ES-I3 (cell line): ENCODE measurements around the gene HS6ST3.

Experiments
- H3K36me3 ChIP-seq: 2 replicates; pipeline ENCODE4 v1.6.1; 2013; ENCODE audit warnings: mild to moderate bottlenecking, low read length, control low read depth, moderate library complexity; ENCODE audit not compliant: insufficient read depth
- H3K4me1 ChIP-seq: 2 replicates; pipeline ENCODE4 v1.6.1; 2013; ENCODE audit warnings: mild to moderate bottlenecking, control low read depth, low read length; ENCODE audit not compliant: insufficient read depth
- H3K9ac ChIP-seq: 2 replicates; pipeline ENCODE4 v1.6.1; 2013; ENCODE audit warnings: low read depth, mild to moderate bottlenecking, low read length, moderate library complexity
- H3K9me3 ChIP-seq: 2 replicates; pipeline ENCODE4 v1.6.1; 2013; ENCODE audit warnings: mild to moderate bottlenecking, low read length, moderate library complexity; ENCODE audit not compliant: control insufficient read depth, insufficient read depth

HS6ST3 gene

GRCh38 chr13:96690998-96691397, 601.1 kb downstream of the HS6ST3 start:
- no peaks in the 10 kb centered on the region for H3K4me1 ChIP-seq
- no peak overlapping the region for H3K9ac ChIP-seq
- no peaks in the 10 kb centered on the region for H3K9me3 ChIP-seq
- no peaks in the 10 kb centered on the region for H3K36me3 ChIP-seq

- Histone ChIP-seq H3K4me1 (no peaks in the 10 kb centered on the region), H3K36me3 (no peaks in the 10 kb centered on the region), H3K9ac (no peak overlapping the region), H3K9me3 (no peaks in the 10 kb centered on the region)
These were observed 606.5 kb downstream of the HS6ST3 start for GRCh38 chr13:96696389-96696900.

DNA sequence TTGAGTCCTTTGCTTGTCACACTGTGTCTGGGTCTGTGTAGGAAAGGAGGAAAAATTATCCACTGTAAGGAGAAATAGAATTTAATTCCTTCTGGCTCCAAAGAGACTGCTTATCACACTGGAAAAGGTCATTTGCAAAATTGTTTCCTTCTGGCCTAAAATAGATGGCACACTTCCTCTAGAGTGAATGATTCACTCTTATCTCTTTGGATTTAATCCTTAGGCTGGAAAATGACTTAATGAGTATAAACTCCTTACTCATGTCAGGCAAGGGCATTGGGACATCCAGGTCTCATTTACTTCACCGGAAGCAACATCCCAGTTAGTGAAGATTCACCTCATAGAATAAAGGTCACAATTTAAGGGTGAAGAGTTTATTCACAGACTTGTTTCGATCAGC, 610.8 kb downstream of the HS6ST3 start:
- no peaks in the 10 kb centered on the region for H3K4me1 ChIP-seq
- no peaks in the 10 kb centered on the region for H3K9me3 ChIP-seq
- H3K36me3 ChIP-seq, result no peaks in the 10 kb centered on the region
- H3K9ac ChIP-seq, result no peak overlapping the region

- no peaks in the 10 kb centered on the region; the same call in 1 of the 2 replicates for H3K4me1 ChIP-seq
- H3K9ac ChIP-seq, result no peak overlapping the region
- H3K36me3 ChIP-seq, result no peaks in the 10 kb centered on the region
These were observed 617.2 kb downstream of the HS6ST3 start for GRCh38 chr13:96707146-96707545.

GRCh38 chr13:96710166-96710862, 620.4 kb downstream of the HS6ST3 start:
- Histone ChIP-seq H3K9ac (no peak overlapping the region), H3K36me3 (no peaks in the 10 kb centered on the region), H3K9me3 (no peaks in the 10 kb centered on the region), H3K4me1 (no peaks in the 10 kb centered on the region; the same call in 1 of the 2 replicates)

More at GRCh38 chr13:96707146-96707545, 617.2 kb downstream of the HS6ST3 start:
- no peaks in the 10 kb centered on the region for H3K9me3 ChIP-seq

DNA sequence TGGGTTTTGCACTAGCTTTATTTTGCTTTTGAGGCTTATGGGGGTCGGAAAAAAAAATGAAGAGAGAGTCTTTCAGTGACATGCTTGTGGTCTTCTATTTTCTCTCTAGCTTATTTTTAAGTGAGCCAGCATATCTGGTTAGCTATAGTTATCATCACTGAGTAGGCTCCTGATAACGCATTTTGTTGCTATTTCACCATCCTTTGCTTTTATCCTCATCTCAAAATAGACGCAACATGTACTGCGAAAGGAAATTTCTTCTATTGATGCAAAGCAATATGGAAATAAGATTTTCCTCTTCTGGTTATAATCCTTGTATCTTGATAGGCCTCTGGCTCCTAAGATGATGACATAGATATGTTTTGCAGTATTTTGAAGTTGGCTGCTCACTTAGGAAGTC, 630.5 kb downstream of the HS6ST3 start:
- Histone ChIP-seq H3K9ac (no peak overlapping the region), H3K9me3 (no peaks in the 10 kb centered on the region), H3K36me3 (no peaks in the 10 kb centered on the region), H3K4me1 (no peaks in the 10 kb centered on the region)

DNA sequence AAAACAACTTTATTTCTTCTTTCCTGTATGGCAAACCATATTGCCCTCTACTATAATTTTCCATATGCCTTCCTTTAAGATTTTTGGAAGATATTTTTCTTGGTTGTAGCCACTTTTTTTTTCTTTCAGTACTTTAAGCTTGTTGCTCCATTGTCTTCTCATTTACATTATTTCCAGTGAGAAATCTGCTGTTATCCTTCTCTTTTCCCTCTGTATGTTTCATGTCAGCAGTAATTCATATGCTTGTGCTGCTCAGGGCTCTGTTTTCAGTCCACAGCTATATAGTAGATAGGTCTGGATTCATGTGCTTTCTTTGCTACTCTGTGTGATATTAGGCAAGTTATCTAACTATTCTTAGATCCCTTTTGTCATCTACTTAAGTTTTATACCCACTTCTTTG, 636.7 kb downstream of the HS6ST3 start:
- H3K36me3 ChIP-seq, result no peaks in the 10 kb centered on the region
- H3K9ac ChIP-seq, result no peak overlapping the region
- H3K4me1 ChIP-seq, result no peaks in the 10 kb centered on the region
- peaks cover 10% of the 10 kb centered on the region for H3K9me3 ChIP-seq

GRCh38 chr13:96728463-96728862, 638.6 kb downstream of the HS6ST3 start:
- H3K4me1 ChIP-seq, result no peaks in the 10 kb centered on the region
- H3K9me3 ChIP-seq, result peaks cover 10% of the 10 kb centered on the region
- no peak overlapping the region for H3K9ac ChIP-seq
- H3K36me3 ChIP-seq, result no peaks in the 10 kb centered on the region

DNA sequence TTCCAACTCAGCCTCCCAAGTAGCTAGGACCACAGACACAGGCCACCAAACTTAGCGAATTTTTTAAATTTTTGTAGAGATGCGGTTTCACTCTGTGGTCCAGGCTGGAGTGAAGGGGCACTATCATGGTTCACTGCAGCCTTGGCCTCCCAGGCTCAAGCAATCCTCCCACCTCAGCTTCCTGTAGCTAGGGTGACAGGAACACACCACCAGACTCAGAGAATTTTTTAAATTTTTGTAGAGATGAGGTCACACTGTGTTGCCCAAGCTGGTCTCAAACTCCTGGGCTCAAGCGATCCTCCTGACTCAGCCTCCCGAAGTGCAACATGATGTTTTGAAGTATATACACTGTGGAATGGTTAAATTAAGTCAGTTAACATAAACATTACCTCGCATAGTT, 640.8 kb downstream of the HS6ST3 start:
- Histone ChIP-seq H3K4me1 (no peaks in the 10 kb centered on the region), H3K9ac (no peak overlapping the region), H3K36me3 (no peaks in the 10 kb centered on the region), H3K9me3 (peaks cover 10% of the 10 kb centered on the region)

- Histone ChIP-seq H3K9ac (no peak overlapping the region), H3K9me3 (no peaks in the 10 kb centered on the region), H3K4me1 (no peaks in the 10 kb centered on the region), H3K36me3 (no peaks in the 10 kb centered on the region)
These were observed 644.6 kb downstream of the HS6ST3 start for GRCh38 chr13:96734499-96734898.

DNA sequence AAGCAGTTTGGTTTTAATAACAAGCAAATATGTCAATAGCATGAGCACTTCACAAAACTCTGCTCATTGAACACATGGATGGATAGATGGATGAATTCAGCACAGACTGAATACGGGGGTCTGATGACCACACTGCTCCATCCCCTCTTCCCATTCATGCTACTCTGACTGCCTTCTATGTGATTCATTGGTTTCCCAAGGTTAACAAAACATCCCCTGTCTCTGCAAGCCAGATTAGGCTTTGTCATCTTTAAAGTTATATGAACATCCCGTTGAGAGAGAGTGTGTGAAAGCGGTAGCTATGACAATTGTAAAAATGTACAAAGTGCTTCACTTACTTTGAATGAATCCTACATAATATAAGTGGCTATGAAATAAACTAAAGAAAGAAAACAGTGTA, 651.9 kb downstream of the HS6ST3 start:
- Histone ChIP-seq H3K36me3 (no peaks in the 10 kb centered on the region), H3K4me1 (no peaks in the 10 kb centered on the region), H3K9me3 (no peaks in the 10 kb centered on the region), H3K9ac (no peak overlapping the region)

- no peaks in the 10 kb centered on the region for H3K4me1 ChIP-seq
- no peak overlapping the region for H3K9ac ChIP-seq
- no peaks in the 10 kb centered on the region for H3K36me3 ChIP-seq
- no peaks in the 10 kb centered on the region for H3K9me3 ChIP-seq
These were observed 653.6 kb downstream of the HS6ST3 start for GRCh38 chr13:96743296-96744089.

DNA sequence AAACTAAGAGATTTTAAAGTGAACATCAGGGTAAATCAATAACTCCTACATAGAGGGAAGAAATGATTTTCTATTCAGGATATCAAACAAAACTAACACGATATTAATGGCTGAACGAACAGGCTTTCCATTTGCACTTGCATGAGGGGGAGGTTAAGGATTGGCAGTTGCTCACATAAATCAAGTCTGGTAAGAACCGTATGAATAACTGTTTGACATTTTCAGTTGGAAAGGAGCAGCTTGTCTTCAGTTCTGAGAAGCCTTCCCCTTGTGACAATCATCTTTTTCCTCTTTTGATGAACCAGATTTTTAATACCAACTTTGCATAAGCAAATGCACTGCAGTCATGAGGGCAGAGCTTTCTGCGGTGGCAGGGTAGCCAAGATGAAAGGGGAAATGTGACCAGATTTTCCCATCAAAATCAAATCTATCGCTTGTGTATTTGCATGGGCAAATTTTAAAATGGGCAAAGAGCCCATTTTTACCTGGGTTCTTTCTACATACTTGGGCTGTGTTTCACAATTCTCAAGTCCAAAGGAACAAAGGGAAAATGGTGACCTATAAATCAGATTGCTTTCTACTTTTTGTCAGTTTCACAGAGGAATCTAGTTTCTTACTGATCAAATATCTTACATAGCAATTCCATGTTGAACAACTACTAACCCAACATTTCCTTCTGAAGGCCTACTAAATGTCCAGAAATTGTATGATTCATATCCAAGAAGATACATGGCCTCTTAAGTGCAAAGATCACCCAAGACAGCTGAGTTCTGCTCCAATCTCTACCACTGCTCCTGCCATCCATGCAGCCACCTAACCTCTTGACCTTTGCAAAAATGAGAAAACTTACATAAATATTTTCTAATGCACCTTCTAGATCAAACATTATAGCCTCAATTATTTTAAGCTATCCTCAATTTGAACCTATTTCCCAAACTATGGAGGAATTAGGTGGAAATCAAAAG, 654.7 kb downstream of the HS6ST3 start:
- Histone ChIP-seq H3K9ac (no peak overlapping the region), H3K9me3 (no peaks in the 10 kb centered on the region), H3K4me1 (no peaks in the 10 kb centered on the region), H3K36me3 (no peaks in the 10 kb centered on the region)

- Histone ChIP-seq H3K4me1 (no peaks in the 10 kb centered on the region), H3K9me3 (no peaks in the 10 kb centered on the region), H3K36me3 (no peaks in the 10 kb centered on the region), H3K9ac (no peak overlapping the region)
These were observed 657.0 kb downstream of the HS6ST3 start for GRCh38 chr13:96746886-96747285.
